Neural cell (in vitro differentiated cells): ENCODE measurements around the gene PNMA8C.

Experiments used
- EP300 ChIP-seq: fragments of 450-650 bp; conservative IDR thresholded peaks from 2 replicates; pipeline ENCODE4 v1.6.1; 2014; ENCODE audit warnings: antibody characterized with exemption, mild to moderate bottlenecking, moderate library complexity; ENCODE audit not compliant: poor library complexity, severe bottlenecking
- EZH2 ChIP-seq: fragments of 200-600, 300-800 bp; shearing (Covaris generic), sonication (generic); IDR thresholded peaks from 2 replicates; pipeline ENCODE4 v1.6.1; 2014; ENCODE audit warnings: antibody characterized with exemption, low read length, borderline replicate concordance, mild to moderate bottlenecking; ENCODE audit not compliant: insufficient read depth, poor library complexity, severe bottlenecking
- POLR2AphosphoS5 ChIP-seq: IDR thresholded peaks from 2 replicates; pipeline ENCODE4 v1.6.1; 2012
- SMC3 ChIP-seq: fragments of 450-650 bp; conservative IDR thresholded peaks from 2 replicates; pipeline ENCODE4 v1.6.1; 2014; ENCODE audit warnings: antibody characterized with exemption, mild to moderate bottlenecking, moderate library complexity; ENCODE audit not compliant: poor library complexity
- TF ChIP-seq, protein P1 (sequence below): fragments of 450-650 bp; IDR thresholded peaks from 2 replicates; pipeline ENCODE4 v1.5.1; 2014; ENCODE audit warnings: antibody characterized with exemption, mild to moderate bottlenecking, moderate library complexity; ENCODE audit not compliant: poor library complexity, severe bottlenecking
- TF ChIP-seq, protein P2 (sequence below): IDR thresholded peaks from 2 replicates; pipeline ENCODE4 v1.6.1; 2012; ENCODE audit warnings: borderline replicate concordance

DNA sequence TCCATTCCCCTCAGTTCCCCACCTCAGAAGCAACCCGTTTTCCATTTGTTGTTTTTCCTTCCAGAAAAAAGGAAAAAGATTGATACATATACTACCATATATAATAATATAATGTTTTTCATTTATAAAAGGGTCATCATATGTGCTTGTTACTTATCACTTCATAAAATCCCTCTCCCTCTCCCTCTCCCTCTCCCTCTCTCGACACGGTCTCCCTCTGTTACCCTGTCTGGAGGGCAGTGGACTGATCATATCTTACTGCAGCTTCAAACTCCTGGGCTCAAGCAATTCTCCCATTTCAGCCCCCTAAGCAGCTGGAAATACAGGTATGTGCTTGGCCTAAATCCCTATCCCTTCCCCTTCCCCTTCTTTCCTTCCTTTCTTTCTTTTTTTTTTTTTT lies 25.5 kb upstream of the PNMA8C start:
- TF ChIP-seq, protein P1, sequence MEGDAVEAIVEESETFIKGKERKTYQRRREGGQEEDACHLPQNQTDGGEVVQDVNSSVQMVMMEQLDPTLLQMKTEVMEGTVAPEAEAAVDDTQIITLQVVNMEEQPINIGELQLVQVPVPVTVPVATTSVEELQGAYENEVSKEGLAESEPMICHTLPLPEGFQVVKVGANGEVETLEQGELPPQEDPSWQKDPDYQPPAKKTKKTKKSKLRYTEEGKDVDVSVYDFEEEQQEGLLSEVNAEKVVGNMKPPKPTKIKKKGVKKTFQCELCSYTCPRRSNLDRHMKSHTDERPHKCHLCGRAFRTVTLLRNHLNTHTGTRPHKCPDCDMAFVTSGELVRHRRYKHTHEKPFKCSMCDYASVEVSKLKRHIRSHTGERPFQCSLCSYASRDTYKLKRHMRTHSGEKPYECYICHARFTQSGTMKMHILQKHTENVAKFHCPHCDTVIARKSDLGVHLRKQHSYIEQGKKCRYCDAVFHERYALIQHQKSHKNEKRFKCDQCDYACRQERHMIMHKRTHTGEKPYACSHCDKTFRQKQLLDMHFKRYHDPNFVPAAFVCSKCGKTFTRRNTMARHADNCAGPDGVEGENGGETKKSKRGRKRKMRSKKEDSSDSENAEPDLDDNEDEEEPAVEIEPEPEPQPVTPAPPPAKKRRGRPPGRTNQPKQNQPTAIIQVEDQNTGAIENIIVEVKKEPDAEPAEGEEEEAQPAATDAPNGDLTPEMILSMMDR, result no peak
- TF ChIP-seq, protein P2, sequence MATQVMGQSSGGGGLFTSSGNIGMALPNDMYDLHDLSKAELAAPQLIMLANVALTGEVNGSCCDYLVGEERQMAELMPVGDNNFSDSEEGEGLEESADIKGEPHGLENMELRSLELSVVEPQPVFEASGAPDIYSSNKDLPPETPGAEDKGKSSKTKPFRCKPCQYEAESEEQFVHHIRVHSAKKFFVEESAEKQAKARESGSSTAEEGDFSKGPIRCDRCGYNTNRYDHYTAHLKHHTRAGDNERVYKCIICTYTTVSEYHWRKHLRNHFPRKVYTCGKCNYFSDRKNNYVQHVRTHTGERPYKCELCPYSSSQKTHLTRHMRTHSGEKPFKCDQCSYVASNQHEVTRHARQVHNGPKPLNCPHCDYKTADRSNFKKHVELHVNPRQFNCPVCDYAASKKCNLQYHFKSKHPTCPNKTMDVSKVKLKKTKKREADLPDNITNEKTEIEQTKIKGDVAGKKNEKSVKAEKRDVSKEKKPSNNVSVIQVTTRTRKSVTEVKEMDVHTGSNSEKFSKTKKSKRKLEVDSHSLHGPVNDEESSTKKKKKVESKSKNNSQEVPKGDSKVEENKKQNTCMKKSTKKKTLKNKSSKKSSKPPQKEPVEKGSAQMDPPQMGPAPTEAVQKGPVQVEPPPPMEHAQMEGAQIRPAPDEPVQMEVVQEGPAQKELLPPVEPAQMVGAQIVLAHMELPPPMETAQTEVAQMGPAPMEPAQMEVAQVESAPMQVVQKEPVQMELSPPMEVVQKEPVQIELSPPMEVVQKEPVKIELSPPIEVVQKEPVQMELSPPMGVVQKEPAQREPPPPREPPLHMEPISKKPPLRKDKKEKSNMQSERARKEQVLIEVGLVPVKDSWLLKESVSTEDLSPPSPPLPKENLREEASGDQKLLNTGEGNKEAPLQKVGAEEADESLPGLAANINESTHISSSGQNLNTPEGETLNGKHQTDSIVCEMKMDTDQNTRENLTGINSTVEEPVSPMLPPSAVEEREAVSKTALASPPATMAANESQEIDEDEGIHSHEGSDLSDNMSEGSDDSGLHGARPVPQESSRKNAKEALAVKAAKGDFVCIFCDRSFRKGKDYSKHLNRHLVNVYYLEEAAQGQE, result no peak
- TF ChIP-seq POLR2AphosphoS5 (no peak), EP300 (no peak), EZH2 (no peak), SMC3 (no peak)
